ENCODE results near the gene ZBTB24. TPM values are rescaled to one million over a fixed set of nuclear protein-coding genes. Genes with fewer than 3 reads are reported as not detected.
A peak's percentile ranks its signal among the peaks of the same experiment; 100 is the strongest.

The ZBTB24 gene
- total RNA-seq, 1 donor from 2014 or later: 8.5 TPM

GRCh38 chr6:109455437-109456110, 27.4 kb downstream of the ZBTB24 start, which contains the start of gene MICAL1:
MICAL1 (minus strand) TSS chr6:109455772; CDS start chr6:109454196, 1,576 bp downstream.
- no peaks in the 10 kb centered on the region for H3K27me3 ChIP-seq
- no peaks in the 10 kb centered on the region for H3K9me3 ChIP-seq
- peak; percentile 39 for TF ChIP-seq CTCF (IDR thresholded peaks at IDR 0.05)
- H3K36me3 ChIP-seq: peaks cover 18% of the 10 kb centered on the region
- DNase-seq: peak; percentile 92
- ATAC-seq: peak; percentile 87
- peaks cover 40% of the 10 kb centered on the region for H3K4me1 ChIP-seq
- peak within 1 kb of the TSS; percentile 92 for H3K4me3 ChIP-seq
- intact Hi-C loops (cut with DNase I): no loop called here
- H3K27ac ChIP-seq: peak within 1 kb of the TSS; percentile 86

- H3K4me1 ChIP-seq: peaks cover 40% of the 10 kb centered on the region
- H3K27me3 ChIP-seq: no peaks in the 10 kb centered on the region
- H3K9me3 ChIP-seq: no peaks in the 10 kb centered on the region
- H3K27ac ChIP-seq: peak overlapping the region; percentile 86
- ATAC-seq: peak; percentile 41
- H3K4me3 ChIP-seq: peak overlapping the region; percentile 92
- TF ChIP-seq CTCF (IDR thresholded peaks at IDR 0.05): no peak
- intact Hi-C loops (cut with DNase I): no loop called here
- DNase-seq: peak; percentile 75
- H3K36me3 ChIP-seq: peaks cover 18% of the 10 kb centered on the region
These were observed 28.3 kb downstream of the ZBTB24 start for GRCh38 chr6:109454496-109455436.

GRCh38 chr6:109453594-109454495, 29.2 kb downstream of the ZBTB24 start:
- Histone ChIP-seq H3K4me1 (peaks cover 40% of the 10 kb centered on the region), H3K27ac (peak overlapping the region; percentile 86), H3K9me3 (no peaks in the 10 kb centered on the region), H3K4me3 (peak overlapping the region; percentile 92), H3K36me3 (peaks cover 18% of the 10 kb centered on the region), H3K27me3 (no peaks in the 10 kb centered on the region)
- no peak for TF ChIP-seq CTCF (IDR thresholded peaks at IDR 0.05)
- no peak for DNase-seq
- intact Hi-C loops (cut with DNase I): no loop called here
- ATAC-seq: no peak

GRCh38 chr6:109453156-109453555, 29.9 kb downstream of the ZBTB24 start:
- Histone ChIP-seq H3K9me3 (no peaks in the 10 kb centered on the region), H3K36me3 (peaks cover 18% of the 10 kb centered on the region)

More at GRCh38 chr6:109453156-109453555, 29.9 kb downstream of the ZBTB24 start:
- H3K4me1 ChIP-seq: peaks cover 34% of the 10 kb centered on the region
- no peak overlapping the region for H3K27ac ChIP-seq
- TF ChIP-seq CTCF (IDR thresholded peaks at IDR 0.05): no peak
- intact Hi-C loops (cut with DNase I): no loop called here
- no peak overlapping the region for H3K4me3 ChIP-seq
- ATAC-seq: no peak
- DNase-seq: no peak
- H3K27me3 ChIP-seq: no peaks in the 10 kb centered on the region
